SK-N-SH (cell line): Measurements from ENCODE around the gene AGK. TPM values are rescaled to one million over a fixed set of nuclear protein-coding genes. Genes with fewer than 3 reads are reported as not detected.

Experiments used
- CTCF ChIA-PET: fragments of 300-600, 350-600 bp; formaldehyde crosslinking; extraction: SDS; loops from one replicate; lab custom pipeline; 2021; lab: Yijun Ruan, JAX
- POLR2A ChIA-PET: fragments of 350-600 bp; sonication (Branson Sonifier 250); formaldehyde crosslinking; extraction: SDS; loops from one replicate; lab custom pipeline; 2020; ENCODE audit warnings: antibody characterized with exemption, inconsistent platforms; lab: Yijun Ruan, JAX
- DNase-seq: peaks from one replicate; pipeline ENCODE4 v3.0.0; 2012
- H2AFZ ChIP-seq: fragments of 200-600 bp; sonication (generic); 2 replicates; pipeline ENCODE4 v1.8.1; 2016; ENCODE audit warnings: antibody characterized with exemption, mild to moderate bottlenecking, low read depth
- H3F3A ChIP-seq: fragments of 200-600 bp; sonication (generic); replicated peaks from 2 replicates; pipeline ENCODE3; 2016; ENCODE audit warnings: antibody characterized with exemption, mild to moderate bottlenecking; ENCODE audit not compliant: insufficient read depth
- H3K27ac ChIP-seq, 2 experiments: fragments of 200-500 bp in 1 of 2; fragments of 200-600 bp in 1 of 2; sonication (Bioruptor generic) in 1 of 2; sonication (generic), shearing (Covaris generic) in 1 of 2; 2 replicates each; pipeline versions ENCODE4 v1.5.1 to v1.6.1; 2014 to 2016; ENCODE audit warnings: low read depth in 2 of 2, inconsistent platforms in 1 of 2, low read length in 1 of 2, mild to moderate bottlenecking in 1 of 2, mixed read lengths in 1 of 2
- H3K27me3 ChIP-seq: fragments of 200-600 bp; sonication (generic), shearing (Covaris generic); 2 replicates; pipeline ENCODE4 v1.6.1; 2016; ENCODE audit warnings: mixed run types; ENCODE audit not compliant: insufficient read depth
- H3K36me3 ChIP-seq, 2 experiments: fragments of 200-500 bp in 1 of 2; fragments of 200-600 bp in 1 of 2; sonication (Bioruptor generic) in 1 of 2; sonication (generic) in 1 of 2; replicated peaks in 1 of 2; 2 replicates each; pipeline versions ENCODE3 to v1.5.1; 2014 to 2016; ENCODE audit warnings: low read length in 1 of 2, mild to moderate bottlenecking in 1 of 2; ENCODE audit not compliant: insufficient read depth in 2 of 2, control insufficient read depth in 1 of 2
- H3K4me1 ChIP-seq, 2 experiments: fragments of 200-500 bp in 1 of 2; fragments of 200-600 bp in 1 of 2; sonication (Bioruptor generic) in 1 of 2; sonication (generic), shearing (Covaris generic) in 1 of 2; 2 replicates each; pipeline versions ENCODE4 v1.5.1 to v1.6.1; 2014 to 2016; ENCODE audit warnings: low read depth in 1 of 2, low read length in 1 of 2, mixed run types in 1 of 2; ENCODE audit not compliant: insufficient read depth in 2 of 2, control insufficient read depth in 1 of 2
- H3K4me2 ChIP-seq: fragments of 200-600 bp; sonication (generic), shearing (Covaris generic); 2 replicates; pipeline ENCODE4 v1.6.1; 2017; ENCODE audit warnings: mixed run types
- H3K4me3 ChIP-seq, 2 experiments: fragments of 200-500 bp in 1 of 2; fragments of 200-600 bp in 1 of 2; sonication (Bioruptor generic) in 1 of 2; sonication (generic), shearing (Covaris generic) in 1 of 2; 2 replicates each; pipeline versions ENCODE4 v1.5.1 to v1.8.1; 2014 to 2016; ENCODE audit warnings: low read depth in 2 of 2, inconsistent platforms in 1 of 2, low read length in 1 of 2, mild to moderate bottlenecking in 1 of 2, mixed read lengths in 1 of 2, moderate library complexity in 1 of 2
- H3K79me2 ChIP-seq: fragments of 200-600 bp; sonication (generic); 2 replicates; pipeline ENCODE4 v1.8.1; 2017; ENCODE audit warnings: mild to moderate bottlenecking; ENCODE audit not compliant: insufficient read depth
- H3K9ac ChIP-seq: fragments of 200-600 bp; sonication (generic); 2 replicates; pipeline ENCODE4 v1.6.1; 2017; ENCODE audit warnings: mixed run types
- H3K9me2 ChIP-seq: fragments of 200-600 bp; sonication (generic); 2 replicates; pipeline ENCODE4 v1.6.1; 2017; ENCODE audit warnings: mixed run types
- H3K9me3 ChIP-seq: fragments of 200-600 bp; sonication (generic); 2 replicates; pipeline ENCODE4 v1.6.1; 2017; ENCODE audit warnings: mixed run types, mild to moderate bottlenecking, moderate library complexity
- H4K20me1 ChIP-seq: fragments of 200-600 bp; sonication (generic); 2 replicates; pipeline ENCODE4 v1.6.1; 2017; ENCODE audit warnings: mild to moderate bottlenecking, mixed run types; ENCODE audit not compliant: insufficient read depth
- CTCF ChIP-seq: fragments of 200-600 bp; sonication (generic); IDR thresholded peaks from 2 replicates; pipeline ENCODE4 v1.6.1; 2017; ENCODE audit warnings: antibody characterized with exemption, mild to moderate bottlenecking, moderate library complexity
- ELF1 ChIP-seq: IDR thresholded peaks from 2 replicates; pipeline ENCODE4 v1.4.0; 2012
- EP300 ChIP-seq, 2 experiments: IDR thresholded peaks; 2 replicates each; pipeline versions ENCODE4 v1.4.0 to v1.6.1; 2012; ENCODE audit warnings: borderline replicate concordance in 1 of 2, low read depth in 1 of 2, low read length in 1 of 2
- FOXJ3 ChIP-seq: sonication (generic); formaldehyde crosslinking; IDR thresholded peaks from 2 replicates; pipeline ENCODE4 v1.5.1; 2020; ENCODE audit warnings: mild to moderate bottlenecking, missing genetic modification reagents
- JUND ChIP-seq: IDR thresholded peaks from 2 replicates; pipeline ENCODE4 v1.4.0; 2012
- MAX ChIP-seq: IDR thresholded peaks from 2 replicates; pipeline ENCODE4 v1.4.0; 2012; ENCODE audit warnings: low read depth
- MXI1 ChIP-seq: IDR thresholded peaks from 2 replicates; pipeline ENCODE4 v1.6.1; 2012; ENCODE audit warnings: mild to moderate bottlenecking, low read depth, low read length, improper control_type of control experiment
- PBX3 ChIP-seq: IDR thresholded peaks from 2 replicates; pipeline ENCODE4; 2012
- POLR2AphosphoS5 ChIP-seq: IDR thresholded peaks from 2 replicates; pipeline ENCODE4 v1.6.1; 2012; ENCODE audit warnings: low read depth, low read length
- RAD21 ChIP-seq: IDR thresholded peaks from 2 replicates; pipeline ENCODE4 v1.6.1; 2012; ENCODE audit warnings: mild to moderate bottlenecking, low read length
- RCOR1 ChIP-seq: fragments of 150-350 bp; IDR thresholded peaks from 2 replicates; pipeline ENCODE4 v1.6.1; 2017; ENCODE audit warnings: antibody characterized with exemption, low read length
- RXRA ChIP-seq: IDR thresholded peaks from 2 replicates; pipeline ENCODE4 v1.4.0; 2012; ENCODE audit warnings: low read depth, mild to moderate bottlenecking, borderline replicate concordance
- SIN3A ChIP-seq: IDR thresholded peaks from 2 replicates; pipeline ENCODE4 v1.6.1; 2012; ENCODE audit warnings: low read depth, mild to moderate bottlenecking, low read length, moderate library complexity, borderline replicate concordance
- SMC3 ChIP-seq: IDR thresholded peaks from 2 replicates; pipeline ENCODE4 v1.6.1; 2012; ENCODE audit warnings: low read depth, low read length, improper control_type of control experiment
- TCF12 ChIP-seq: IDR thresholded peaks from 2 replicates; pipeline ENCODE4 v1.4.0; 2012
- USF1 ChIP-seq: IDR thresholded peaks from 2 replicates; pipeline ENCODE4 v1.4.0; 2012; ENCODE audit warnings: low read depth, borderline replicate concordance
- USF2 ChIP-seq: fragments of 150-350 bp; IDR thresholded peaks from 2 replicates; pipeline ENCODE4 v1.6.1; 2017; ENCODE audit warnings: antibody characterized with exemption, low read length, low read depth, borderline replicate concordance
- YY1 ChIP-seq: IDR thresholded peaks from 2 replicates; pipeline ENCODE4 v1.4.0; 2012; ENCODE audit warnings: low read depth, mild to moderate bottlenecking
- polyA plus RNA-seq, 3 experiments: library from polyadenylated mRNA; depleted of rRNA; stranded (reverse); fragments of >200 nt; gene quantifications; 2 replicates each; pipeline ENCODE4 v1.2.3, GENCODE V29; 2012

Gene AGK
- polyA plus RNA-seq, 1 of the 3 experiments (the other 2 are of a cell fraction), result 45.7 TPM

GRCh38 chr7:141617280-141617679 is 66.1 kb downstream of the AGK start:
- H3K27me3 ChIP-seq, result no peaks in the 10 kb centered on the region
- 0 out of 4 replicates have a peak, but pooled peaks cover 0 to 2% of the 10 kb centered on the region in 2 experiments for H3K4me1 ChIP-seq
- H3K9me3 ChIP-seq, result no peaks in the 10 kb centered on the region
- no peak overlapping the region for H2AFZ ChIP-seq
- TF ChIP-seq USF1 (no peak), TCF12 (no peak), FOXJ3 (CRISPR knock-in tag) (no peak), RAD21 (no peak), ELF1 (no peak), JUND (no peak), POLR2AphosphoS5 (no peak), RCOR1 (no peak), USF2 (no peak), YY1 (no peak), MAX (no peak), PBX3 (no peak), RXRA (no peak), SMC3 (no peak), EP300 (IDR thresholded peaks at IDR 0.05; ENCODE audit: borderline replicate concordance in 1 of 2, low read depth in 1 of 2, low read length in 1 of 2) (no peak), SIN3A (no peak), CTCF (no peak), MXI1 (no peak)
- H3K27ac ChIP-seq, result no peak overlapping the region; a peak in 1 of 4 replicates
- H3K4me3 ChIP-seq, result no peak overlapping the region
- DNase-seq, result no peak
- POLR2A ChIA-PET, result interaction anchor here (0.6 kb wide), 1 partner anchor 1233 kb away, joined by 3 read pairs; no protein-coding TSS in a partner anchor
- no peaks in the 10 kb centered on the region for H3K79me2 ChIP-seq
- no peaks in the 10 kb centered on the region for H3F3A ChIP-seq
- CTCF ChIA-PET, result interaction anchor here (0.7 to 2.2 kb wide), 6 partner anchors 9 to 547 kb away, joined by 3 to 6 read pairs (median 3); no protein-coding TSS in a partner anchor
- no peaks in the 10 kb centered on the region for H3K9me2 ChIP-seq
- H3K4me2 ChIP-seq, result no peak overlapping the region
- H3K9ac ChIP-seq, result no peak overlapping the region
- peaks cover 23 to 60% of the 10 kb centered on the region in 2 experiments for H3K36me3 ChIP-seq
- H4K20me1 ChIP-seq, result no peaks in the 10 kb centered on the region
